Mesothelial cell of epicardium (in vitro differentiated cells): Measurements from ENCODE around the gene NR5A1. TPM values are rescaled to one million over a fixed set of nuclear protein-coding genes. Genes with fewer than 3 reads are reported as not detected.

Experiments
- DNase-seq, 2 experiments: peaks; one replicate each; pipeline ENCODE4 v3.0.0; 2021; ENCODE audit warnings: low spot score in 2 of 2; ENCODE audit not compliant: unreplicated experiment in 2 of 2
- H3K27ac Mint-ChIP-seq: 2 replicates; pipeline ENCODE4 v1.8.0; 2021; ENCODE audit warnings: mixed read lengths
- H3K27me3 Mint-ChIP-seq: 2 replicates; pipeline ENCODE4 v1.8.0; 2021; ENCODE audit warnings: low read depth, mixed read lengths
- H3K36me3 Mint-ChIP-seq: 2 replicates; pipeline ENCODE4 v1.8.0; 2021; ENCODE audit warnings: mixed read lengths
- H3K4me1 Mint-ChIP-seq: 2 replicates; pipeline ENCODE4 v1.8.0; 2021; ENCODE audit warnings: mixed read lengths
- H3K4me3 Mint-ChIP-seq: 2 replicates; pipeline ENCODE4 v1.8.0; 2021; ENCODE audit warnings: mild to moderate bottlenecking, moderate library complexity, mixed read lengths
- H3K9me3 Mint-ChIP-seq: 2 replicates; pipeline ENCODE4 v1.8.0; 2021; ENCODE audit warnings: mixed read lengths
- total RNA-seq: library from RNA; stranded (reverse); gene quantifications from 3 replicates; pipeline ENCODE4 v1.2.1, GENCODE V29; 2021
- TF ChIP-seq, protein P1 (sequence below): fragments of 200-600 bp; sonication (generic); IDR thresholded peaks from one replicate; pipeline ENCODE4 v1.5.0; 2021; ENCODE audit warnings: antibody characterized with exemption; ENCODE audit not compliant: unreplicated experiment

Gene NR5A1
- total RNA-seq, 1 donor from 2014 or later = 0.25 TPM

DNA sequence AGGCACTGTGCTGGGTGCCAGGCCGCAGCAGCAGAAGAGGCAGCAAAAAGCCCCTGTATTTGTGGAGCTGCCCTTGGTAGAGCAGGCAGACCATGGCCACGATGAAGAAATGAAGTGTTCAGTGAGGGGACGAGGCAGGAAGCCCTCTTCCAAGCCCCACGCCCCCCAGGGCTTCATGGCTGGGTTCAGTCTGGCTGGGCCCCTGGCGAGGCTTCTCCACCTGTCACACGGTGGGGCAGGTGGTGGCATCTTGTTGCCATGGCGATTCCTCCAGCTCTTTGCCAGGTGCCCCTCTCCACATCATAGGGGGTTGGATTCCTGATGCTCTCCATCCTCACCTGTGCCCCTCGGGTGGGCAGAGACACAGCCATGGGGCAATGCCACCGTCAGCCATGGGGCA, 35.4 kb downstream of the NR5A1 start:
- TF ChIP-seq, protein P1, sequence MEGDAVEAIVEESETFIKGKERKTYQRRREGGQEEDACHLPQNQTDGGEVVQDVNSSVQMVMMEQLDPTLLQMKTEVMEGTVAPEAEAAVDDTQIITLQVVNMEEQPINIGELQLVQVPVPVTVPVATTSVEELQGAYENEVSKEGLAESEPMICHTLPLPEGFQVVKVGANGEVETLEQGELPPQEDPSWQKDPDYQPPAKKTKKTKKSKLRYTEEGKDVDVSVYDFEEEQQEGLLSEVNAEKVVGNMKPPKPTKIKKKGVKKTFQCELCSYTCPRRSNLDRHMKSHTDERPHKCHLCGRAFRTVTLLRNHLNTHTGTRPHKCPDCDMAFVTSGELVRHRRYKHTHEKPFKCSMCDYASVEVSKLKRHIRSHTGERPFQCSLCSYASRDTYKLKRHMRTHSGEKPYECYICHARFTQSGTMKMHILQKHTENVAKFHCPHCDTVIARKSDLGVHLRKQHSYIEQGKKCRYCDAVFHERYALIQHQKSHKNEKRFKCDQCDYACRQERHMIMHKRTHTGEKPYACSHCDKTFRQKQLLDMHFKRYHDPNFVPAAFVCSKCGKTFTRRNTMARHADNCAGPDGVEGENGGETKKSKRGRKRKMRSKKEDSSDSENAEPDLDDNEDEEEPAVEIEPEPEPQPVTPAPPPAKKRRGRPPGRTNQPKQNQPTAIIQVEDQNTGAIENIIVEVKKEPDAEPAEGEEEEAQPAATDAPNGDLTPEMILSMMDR = no peak
- Mint-ChIP-seq H3K9me3 (no peaks in the 10 kb centered on the region), H3K36me3 (no peaks in the 10 kb centered on the region), H3K27ac (no peak overlapping the region), H3K27me3 (peaks cover 9% of the 10 kb centered on the region), H3K4me3 (no peak overlapping the region), H3K4me1 (no peaks in the 10 kb centered on the region)
- no peak for DNase-seq

DNA sequence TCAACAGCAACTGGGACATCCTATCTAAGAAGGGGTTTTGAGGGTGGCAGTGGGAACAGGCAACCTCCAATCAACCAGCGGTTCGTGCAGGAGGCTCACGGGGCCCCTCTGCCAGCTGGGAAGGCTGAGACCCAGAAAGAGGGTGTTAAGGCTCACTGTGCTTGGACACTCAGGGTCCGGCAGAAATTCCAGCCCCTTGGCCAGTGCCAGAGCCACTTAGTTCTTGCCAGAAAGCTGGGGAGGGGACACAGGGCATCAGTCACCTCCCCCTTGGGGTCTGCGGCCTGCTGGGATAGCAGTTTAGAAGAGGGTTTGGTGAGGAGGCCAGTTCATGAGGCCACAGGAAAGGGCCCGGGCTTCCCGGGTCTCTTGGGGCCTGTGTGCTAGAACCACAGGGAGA, 36.5 kb downstream of the NR5A1 start:
- no peaks in the 10 kb centered on the region for H3K36me3 Mint-ChIP-seq
- TF ChIP-seq, protein P1 = no peak
- H3K9me3 Mint-ChIP-seq = no peaks in the 10 kb centered on the region
- peaks cover 8% of the 10 kb centered on the region for H3K27me3 Mint-ChIP-seq
- H3K4me1 Mint-ChIP-seq = no peaks in the 10 kb centered on the region
- no peak overlapping the region for H3K27ac Mint-ChIP-seq
- H3K4me3 Mint-ChIP-seq = no peak overlapping the region
- DNase-seq = no peak

DNA sequence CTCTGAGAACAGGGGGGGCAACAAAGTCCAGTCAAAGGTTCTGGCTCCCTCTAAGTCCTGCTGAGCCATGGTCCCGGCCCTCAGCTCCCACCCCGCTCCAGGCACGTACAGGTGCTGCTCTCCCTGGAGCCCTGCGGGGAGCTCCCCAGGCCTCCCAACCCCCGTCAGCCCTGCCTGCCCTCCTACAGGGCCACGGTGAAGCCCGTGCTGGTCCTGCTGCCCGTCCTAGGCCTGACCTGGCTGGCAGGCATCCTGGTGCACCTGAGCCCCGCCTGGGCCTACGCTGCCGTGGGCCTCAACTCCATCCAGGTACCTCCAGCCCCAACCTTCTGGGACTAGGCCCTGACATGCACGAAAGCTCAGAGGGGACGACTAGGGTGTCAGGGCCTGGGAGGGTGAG, 36.9 kb downstream of the NR5A1 start:
- Mint-ChIP-seq H3K27ac (no peak overlapping the region), H3K4me3 (no peak overlapping the region), H3K4me1 (no peaks in the 10 kb centered on the region), H3K9me3 (no peaks in the 10 kb centered on the region), H3K27me3 (peaks cover 10% of the 10 kb centered on the region), H3K36me3 (no peaks in the 10 kb centered on the region)
- TF ChIP-seq, protein P1 = no peak
- no peak for DNase-seq

DNA sequence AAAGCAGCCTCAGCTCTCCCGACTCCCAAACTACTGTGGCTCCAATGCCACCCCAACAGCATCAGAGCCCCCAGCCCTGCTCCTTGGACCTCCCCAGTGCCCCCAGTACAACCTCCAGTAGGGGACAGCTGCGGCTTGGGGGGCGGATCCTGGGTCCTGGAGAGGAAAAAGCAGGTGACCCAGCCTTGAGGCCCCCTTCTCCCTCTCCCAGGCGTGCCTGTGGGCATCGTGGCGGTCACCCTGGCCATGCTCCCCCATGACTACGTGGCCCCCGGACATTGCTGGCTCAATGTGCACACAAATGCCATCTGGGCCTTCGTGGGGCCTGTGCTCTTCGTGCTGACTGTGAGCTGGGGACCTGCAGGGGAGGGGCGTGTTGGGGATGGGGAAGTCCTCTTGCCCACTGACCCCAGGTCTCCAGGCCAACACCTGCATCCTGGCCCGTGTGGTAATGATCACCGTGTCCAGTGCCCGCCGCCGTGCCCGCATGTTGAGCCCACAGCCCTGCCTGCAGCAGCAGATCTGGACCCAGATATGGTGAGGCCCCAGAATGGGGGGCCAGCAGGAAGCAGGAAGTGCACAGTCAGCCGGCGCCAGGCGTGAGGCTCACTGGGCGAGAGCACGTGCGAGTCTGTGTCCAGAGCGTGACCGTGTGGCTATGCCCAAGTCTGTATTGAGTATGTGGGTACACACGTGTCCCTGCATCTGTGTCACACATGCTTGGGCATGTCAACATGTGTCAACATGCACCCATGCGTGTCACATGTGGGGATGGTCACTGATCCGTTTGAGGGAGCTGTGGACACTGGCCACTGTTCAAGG, 38.0 kb downstream of the NR5A1 start:
- no peak overlapping the region for H3K27ac Mint-ChIP-seq
- H3K36me3 Mint-ChIP-seq = no peaks in the 10 kb centered on the region
- DNase-seq = no peak
- H3K9me3 Mint-ChIP-seq = no peaks in the 10 kb centered on the region
- H3K27me3 Mint-ChIP-seq = peaks cover 17% of the 10 kb centered on the region
- no peaks in the 10 kb centered on the region for H3K4me1 Mint-ChIP-seq
- TF ChIP-seq, protein P1 = no peak
- no peak overlapping the region for H3K4me3 Mint-ChIP-seq

DNA sequence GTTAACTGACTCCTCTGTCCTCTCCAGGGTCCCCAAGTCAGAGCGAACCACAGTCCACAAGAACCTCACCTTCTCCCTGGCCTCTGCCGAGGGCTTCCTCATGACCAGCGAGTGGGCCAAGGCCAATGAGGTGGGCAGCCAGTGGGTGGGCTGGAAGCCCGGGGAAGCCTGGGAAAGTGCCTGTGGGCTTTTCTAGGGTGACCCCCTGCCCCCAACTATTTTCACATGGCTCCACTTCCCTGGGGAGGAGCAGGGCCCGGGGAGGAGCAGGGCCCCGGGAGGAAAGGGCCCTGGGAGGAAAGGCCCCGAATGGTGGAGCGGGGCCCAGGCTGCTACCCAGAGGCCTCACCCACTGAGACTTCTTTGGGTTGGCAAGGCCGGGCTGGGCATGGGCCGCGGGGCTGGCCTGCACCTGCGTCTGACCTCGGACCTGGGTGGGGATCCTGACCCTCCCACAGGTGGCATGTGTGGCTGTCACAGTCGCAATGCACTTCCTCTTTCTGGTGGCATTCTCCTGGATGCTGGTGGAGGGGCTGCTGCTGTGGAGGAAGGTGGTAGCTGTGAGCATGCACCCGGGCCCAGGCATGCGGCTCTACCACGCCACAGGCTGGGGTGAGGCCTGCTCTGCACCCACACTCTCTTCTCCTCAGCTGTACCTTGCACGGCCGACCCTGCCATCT, 39.0 kb downstream of the NR5A1 start:
- DNase-seq = no peak
- H3K4me1 Mint-ChIP-seq = no peaks in the 10 kb centered on the region
- no peaks in the 10 kb centered on the region for H3K36me3 Mint-ChIP-seq
- no peak overlapping the region for H3K4me3 Mint-ChIP-seq
- peaks cover 19% of the 10 kb centered on the region for H3K27me3 Mint-ChIP-seq
- TF ChIP-seq, protein P1 = no peak
- H3K27ac Mint-ChIP-seq = no peak overlapping the region
- H3K9me3 Mint-ChIP-seq = peaks cover 4% of the 10 kb centered on the region
